RWPE2 (cell line): ENCODE measurements around the gene DSCAM.
"Not testable (repeated sequence)": the region's sequence is repeated elsewhere in the genome, so short reads cannot be mapped to it uniquely, and the experiment has no call there.

Experiments used
- ATAC-seq: fragments of 200-7000 bp; cut with Tn5 transposase; 3 replicates; pipeline ENCODE4 v1.9.1; 2021; ENCODE audit warnings: low read depth
- DNase-seq: peaks from one replicate; pipeline ENCODE4 v3.0.0-alpha.2; 2020; ENCODE audit warnings: low spot score
- H3K27ac ChIP-seq: fragments of 450-650 bp; 2 replicates; pipeline ENCODE4 v1.5.1; 2017; ENCODE audit warnings: mild to moderate bottlenecking; ENCODE audit not compliant: poor library complexity, severe bottlenecking
- H3K27me3 ChIP-seq: fragments of 250-450 bp; sonication (Bioruptor Pico); 2 replicates; pipeline ENCODE4 v1.5.1; 2021; ENCODE audit warnings: mild to moderate bottlenecking, moderate library complexity; ENCODE audit not compliant: insufficient read depth, poor library complexity, severe bottlenecking
- H3K36me3 ChIP-seq: fragments of 250-450 bp; sonication (Bioruptor Pico); 2 replicates; pipeline ENCODE4 v1.5.1; 2020; ENCODE audit warnings: low read depth, mild to moderate bottlenecking, moderate library complexity
- H3K4me1 ChIP-seq: fragments of 250-450 bp; sonication (Bioruptor Pico); 2 replicates; pipeline ENCODE4 v1.5.1; 2021; ENCODE audit warnings: mild to moderate bottlenecking, moderate library complexity; ENCODE audit not compliant: insufficient read depth, poor library complexity, severe bottlenecking
- H3K4me3 ChIP-seq: fragments of 250-450 bp; sonication (Bioruptor Pico); 2 replicates; pipeline ENCODE4 v1.5.1; 2021; ENCODE audit warnings: mild to moderate bottlenecking, moderate library complexity; ENCODE audit not compliant: severe bottlenecking
- H3K9me3 ChIP-seq: fragments of 250-450 bp; sonication (Bioruptor Pico); 2 replicates; pipeline ENCODE4 v1.5.1; 2021; ENCODE audit warnings: mild to moderate bottlenecking, moderate library complexity; ENCODE audit not compliant: severe bottlenecking
- TF ChIP-seq, protein P1 (sequence below): fragments of 450-650 bp; IDR thresholded peaks from one replicate; pipeline ENCODE4 v1.5.1; 2017; ENCODE audit warnings: mild to moderate bottlenecking, moderate library complexity; ENCODE audit not compliant: poor library complexity, severe bottlenecking

The DSCAM gene

DNA sequence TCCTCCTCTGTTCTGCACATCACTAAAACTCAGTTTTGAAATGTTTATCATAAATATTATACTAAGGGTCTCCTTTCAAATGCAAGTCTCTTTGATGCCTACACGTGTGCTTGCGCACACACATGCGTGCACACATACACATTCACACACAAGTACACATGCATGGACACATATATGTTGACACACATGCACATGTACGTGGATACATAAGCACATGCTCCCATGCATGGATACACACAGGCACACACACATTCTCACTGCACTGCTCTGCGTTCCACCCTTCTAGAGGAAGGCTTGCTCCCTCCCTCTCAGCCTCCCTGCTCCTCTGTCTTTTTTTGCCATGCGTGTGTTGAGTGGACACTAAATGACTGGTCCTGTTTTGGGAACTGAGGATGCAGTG lies 817.1 kb downstream of the DSCAM start:
- Histone ChIP-seq H3K36me3 (no peaks in the 10 kb centered on the region), H3K9me3 (no peaks in the 10 kb centered on the region), H3K27ac (no peak overlapping the region), H3K27me3 (no peaks in the 10 kb centered on the region), H3K4me1 (no peaks in the 10 kb centered on the region), H3K4me3 (no peak overlapping the region)
- no peak for ATAC-seq
- no peak for DNase-seq
- TF ChIP-seq, protein P1, sequence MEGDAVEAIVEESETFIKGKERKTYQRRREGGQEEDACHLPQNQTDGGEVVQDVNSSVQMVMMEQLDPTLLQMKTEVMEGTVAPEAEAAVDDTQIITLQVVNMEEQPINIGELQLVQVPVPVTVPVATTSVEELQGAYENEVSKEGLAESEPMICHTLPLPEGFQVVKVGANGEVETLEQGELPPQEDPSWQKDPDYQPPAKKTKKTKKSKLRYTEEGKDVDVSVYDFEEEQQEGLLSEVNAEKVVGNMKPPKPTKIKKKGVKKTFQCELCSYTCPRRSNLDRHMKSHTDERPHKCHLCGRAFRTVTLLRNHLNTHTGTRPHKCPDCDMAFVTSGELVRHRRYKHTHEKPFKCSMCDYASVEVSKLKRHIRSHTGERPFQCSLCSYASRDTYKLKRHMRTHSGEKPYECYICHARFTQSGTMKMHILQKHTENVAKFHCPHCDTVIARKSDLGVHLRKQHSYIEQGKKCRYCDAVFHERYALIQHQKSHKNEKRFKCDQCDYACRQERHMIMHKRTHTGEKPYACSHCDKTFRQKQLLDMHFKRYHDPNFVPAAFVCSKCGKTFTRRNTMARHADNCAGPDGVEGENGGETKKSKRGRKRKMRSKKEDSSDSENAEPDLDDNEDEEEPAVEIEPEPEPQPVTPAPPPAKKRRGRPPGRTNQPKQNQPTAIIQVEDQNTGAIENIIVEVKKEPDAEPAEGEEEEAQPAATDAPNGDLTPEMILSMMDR, result no peak

DNA sequence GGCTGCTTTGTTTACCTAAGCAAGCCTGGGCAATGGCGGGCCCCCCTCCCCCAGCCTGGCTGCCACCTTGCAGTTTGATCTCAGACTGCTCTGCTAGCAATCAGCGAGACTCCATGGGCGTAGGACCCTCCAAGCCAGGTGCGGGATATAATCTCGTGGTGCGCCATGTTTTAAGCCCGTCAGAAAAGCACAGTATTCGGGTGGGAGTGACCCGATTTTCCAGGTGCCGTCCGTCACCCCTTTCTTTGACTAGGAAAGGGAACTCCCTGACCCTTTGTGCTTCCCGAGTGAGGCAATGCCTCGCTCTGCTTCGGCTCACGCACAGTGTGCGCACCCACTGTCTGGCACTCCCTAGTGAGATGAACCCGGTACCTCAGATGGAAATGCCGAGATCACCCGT lies 818.6 kb downstream of the DSCAM start:
- not testable (repeated sequence) for H3K4me1 ChIP-seq, H3K9me3 ChIP-seq, H3K36me3 ChIP-seq, H3K4me3 ChIP-seq, DNase-seq, H3K27me3 ChIP-seq, ATAC-seq, H3K27ac ChIP-seq

DNA sequence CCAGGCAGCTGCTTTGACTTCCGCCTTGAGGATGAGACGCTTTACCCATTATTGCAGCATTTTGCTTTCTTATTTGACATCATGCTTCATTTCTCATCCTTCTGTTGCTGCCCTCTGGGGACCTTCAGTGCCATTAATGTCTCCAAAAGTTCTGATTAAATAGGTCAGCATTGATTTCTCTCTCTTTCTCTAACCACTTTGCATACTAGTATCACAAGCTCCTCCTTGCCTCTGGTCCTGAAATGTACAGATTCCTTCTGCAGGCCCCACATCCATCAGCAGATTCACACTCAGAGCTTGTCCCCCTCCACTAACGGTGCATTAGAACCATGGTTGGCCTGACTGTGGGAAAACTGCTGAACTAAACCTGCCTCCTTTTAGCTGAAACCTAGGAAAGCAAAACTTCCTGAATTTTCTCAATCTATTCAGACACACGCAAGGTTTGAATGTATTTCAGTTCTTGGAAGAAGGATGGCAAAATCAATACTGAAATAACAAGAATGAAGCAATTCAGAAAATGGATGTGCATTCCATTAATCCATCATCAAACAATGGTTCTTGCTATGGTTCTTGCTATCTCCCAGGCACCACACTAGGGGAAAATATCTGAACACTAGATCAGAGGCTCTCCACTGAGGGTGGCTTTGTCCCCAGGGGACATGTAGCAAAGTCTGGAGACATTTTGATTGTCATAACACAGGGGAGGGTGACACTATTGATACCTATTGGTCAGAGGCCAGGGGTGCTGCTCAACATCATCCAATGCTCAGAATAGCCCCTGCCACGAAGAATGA lies 825.2 kb downstream of the DSCAM start:
- Histone ChIP-seq H3K27ac (no peak overlapping the region), H3K36me3 (no peaks in the 10 kb centered on the region), H3K4me1 (no peaks in the 10 kb centered on the region), H3K9me3 (no peaks in the 10 kb centered on the region), H3K4me3 (no peak overlapping the region), H3K27me3 (no peaks in the 10 kb centered on the region)
- no peak for DNase-seq
- TF ChIP-seq, protein P1, result no peak
- no peak for ATAC-seq

DNA sequence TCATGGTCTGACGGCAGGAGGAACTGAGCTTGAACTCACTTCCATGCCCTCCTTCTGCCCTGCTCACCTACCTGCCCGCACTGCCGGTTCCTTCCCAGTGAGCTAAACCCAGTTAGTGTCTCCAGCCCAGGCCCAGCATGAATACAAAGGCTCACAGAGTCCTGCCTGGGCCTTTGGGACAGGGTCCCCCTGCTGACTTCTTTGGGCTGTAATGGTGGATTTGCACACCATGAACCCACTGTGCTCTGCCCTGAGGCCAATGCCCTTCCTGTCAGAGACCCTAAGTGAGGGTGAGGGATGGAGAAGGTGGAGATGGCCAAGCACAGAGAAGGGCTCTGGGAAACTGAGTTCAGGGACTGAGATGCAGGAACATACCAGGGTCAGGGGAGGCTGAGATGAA lies 826.3 kb downstream of the DSCAM start:
- Histone ChIP-seq H3K27ac (no peak overlapping the region), H3K4me3 (no peak overlapping the region), H3K4me1 (no peaks in the 10 kb centered on the region), H3K27me3 (no peaks in the 10 kb centered on the region), H3K36me3 (no peaks in the 10 kb centered on the region), H3K9me3 (no peaks in the 10 kb centered on the region)
- no peak for DNase-seq
- ATAC-seq, result no peak
- TF ChIP-seq, protein P1, result no peak

DNA sequence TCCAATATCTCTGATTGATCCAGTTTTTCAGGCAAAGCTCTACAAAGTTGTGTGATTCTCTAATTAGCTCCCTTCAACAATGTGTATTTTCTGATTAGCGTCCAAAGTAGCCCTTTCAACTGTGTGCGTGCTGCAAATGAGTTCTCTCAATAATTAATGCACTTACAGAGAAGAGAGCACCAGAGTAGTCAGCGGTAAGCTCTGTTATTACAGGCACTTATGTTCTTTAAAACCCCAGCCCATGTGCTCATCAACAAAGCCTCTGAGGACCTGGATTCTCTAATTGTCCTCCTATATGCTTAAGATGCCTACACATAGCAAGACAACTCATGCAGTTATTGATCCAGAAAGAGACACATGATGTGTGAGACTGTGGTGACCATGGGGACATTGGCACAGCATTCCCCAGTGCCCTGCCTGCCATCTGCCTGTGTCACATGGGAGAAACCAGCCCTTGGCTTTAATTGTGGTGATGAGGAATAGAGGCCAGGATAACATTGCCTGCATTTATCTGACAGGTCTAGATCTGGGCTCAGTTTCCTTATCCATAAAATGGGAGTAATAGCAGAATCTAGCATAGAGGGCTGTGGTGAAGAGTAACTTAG lies 828.0 kb downstream of the DSCAM start:
- Histone ChIP-seq H3K4me3 (no peak overlapping the region), H3K9me3 (no peaks in the 10 kb centered on the region), H3K27ac (no peak overlapping the region), H3K27me3 (no peaks in the 10 kb centered on the region), H3K4me1 (no peaks in the 10 kb centered on the region), H3K36me3 (no peaks in the 10 kb centered on the region)
- DNase-seq, result no peak
- TF ChIP-seq, protein P1, result no peak
- ATAC-seq, result no peak
